HG02970 (cell line): ENCODE data around the gene NEK8.
"Not testable (repeated sequence)": the region's sequence is repeated elsewhere in the genome, so short reads cannot be mapped to it uniquely, and the experiment has no call there.

Experiments used
- ATAC-seq: cut with Tn5 transposase; IDR thresholded peaks from one replicate; pipeline ENCODE4 v1.9.1; 2021; ENCODE audit warnings: mild to moderate bottlenecking, moderate library complexity, moderate number of reproducible peaks; ENCODE audit not compliant: unreplicated experiment, low FRiP score

Gene NEK8

DNA sequence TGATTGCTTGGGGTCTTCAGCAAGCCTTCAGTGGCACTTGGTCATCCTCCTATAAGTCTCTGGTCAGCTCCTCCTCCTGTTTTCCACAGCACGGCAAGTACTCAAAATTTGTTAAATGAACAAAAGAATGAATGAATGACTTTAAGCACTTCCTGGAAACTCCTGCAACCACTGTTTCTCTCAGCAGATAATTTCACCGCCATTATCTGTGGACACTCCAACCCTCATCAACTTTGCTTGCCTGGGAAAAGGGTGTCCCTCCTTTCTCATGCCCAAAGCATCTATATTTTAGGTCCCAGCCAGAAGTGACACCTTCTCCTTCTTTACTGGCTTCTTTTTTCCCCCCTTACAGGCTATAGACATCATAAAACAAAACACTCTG, 21.3 kb upstream of the NEK8 start:
- ATAC-seq: no peak

DNA sequence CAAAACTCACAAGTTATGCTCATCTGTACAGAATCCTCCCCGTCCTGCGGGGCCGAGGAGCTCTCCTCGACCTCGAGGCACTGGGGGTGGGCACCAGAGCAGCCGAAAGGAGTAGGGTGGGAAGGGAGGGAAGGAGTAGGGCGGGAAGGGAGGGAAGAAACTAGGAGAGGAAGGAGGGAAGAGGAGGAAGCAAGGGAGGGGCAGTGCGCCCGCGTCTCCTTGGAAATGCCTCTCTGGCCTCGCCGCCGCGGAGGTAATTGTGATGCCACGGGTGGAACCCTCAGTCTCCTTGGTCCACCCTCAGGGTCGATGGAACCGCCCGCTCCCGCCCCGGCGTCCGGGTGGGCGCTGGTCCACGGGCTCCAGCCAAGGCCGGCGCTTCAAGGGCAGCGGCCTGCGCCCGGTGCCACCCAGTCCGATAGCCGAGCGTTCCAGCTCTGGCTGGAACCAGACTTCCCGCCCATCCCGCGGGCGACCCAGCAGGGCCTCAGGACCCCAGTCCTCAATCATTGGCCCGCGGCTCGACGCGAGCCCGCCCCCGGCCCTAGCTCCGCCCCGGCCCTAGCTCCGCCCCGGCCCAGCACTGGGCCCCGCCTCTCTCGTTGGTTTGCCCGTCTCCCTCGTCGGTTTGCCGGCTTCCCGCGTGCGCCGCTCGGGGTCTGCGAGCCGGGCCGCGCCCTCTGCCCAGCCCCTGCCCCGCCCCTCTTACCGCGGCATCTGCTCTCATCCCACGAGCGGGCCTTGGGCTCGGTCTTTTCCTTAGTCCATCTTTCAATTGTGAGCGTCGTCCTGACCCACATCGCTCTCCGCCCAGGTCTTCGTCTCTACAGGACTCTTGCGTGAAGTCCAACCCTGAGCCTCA, 17.5 kb upstream of the NEK8 start:
- peak; percentile 65 for ATAC-seq

DNA sequence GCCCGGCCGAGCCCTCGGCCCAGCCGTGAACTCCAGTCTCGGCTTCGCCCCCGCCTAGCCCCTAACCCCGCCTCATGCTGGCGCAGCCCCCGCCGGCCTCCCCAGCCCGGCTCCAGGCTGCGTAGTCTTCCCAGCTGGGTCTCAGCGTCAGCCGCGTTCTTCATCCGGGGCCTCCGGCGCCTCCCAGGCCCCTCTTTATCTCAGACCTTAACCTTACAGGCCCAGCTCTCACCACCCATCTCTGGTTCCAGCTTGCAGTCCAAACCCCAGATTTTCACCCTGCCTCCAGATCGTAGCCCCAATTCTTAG, 16.9 kb upstream of the NEK8 start, which contains the start of gene PROCA1:
Gene PROCA1, minus strand, starts transcription at position 166 of the 309 bp plus-strand sequence. CDS start 228 bp downstream, outside the sequence.
- peak; percentile 6 for ATAC-seq

DNA sequence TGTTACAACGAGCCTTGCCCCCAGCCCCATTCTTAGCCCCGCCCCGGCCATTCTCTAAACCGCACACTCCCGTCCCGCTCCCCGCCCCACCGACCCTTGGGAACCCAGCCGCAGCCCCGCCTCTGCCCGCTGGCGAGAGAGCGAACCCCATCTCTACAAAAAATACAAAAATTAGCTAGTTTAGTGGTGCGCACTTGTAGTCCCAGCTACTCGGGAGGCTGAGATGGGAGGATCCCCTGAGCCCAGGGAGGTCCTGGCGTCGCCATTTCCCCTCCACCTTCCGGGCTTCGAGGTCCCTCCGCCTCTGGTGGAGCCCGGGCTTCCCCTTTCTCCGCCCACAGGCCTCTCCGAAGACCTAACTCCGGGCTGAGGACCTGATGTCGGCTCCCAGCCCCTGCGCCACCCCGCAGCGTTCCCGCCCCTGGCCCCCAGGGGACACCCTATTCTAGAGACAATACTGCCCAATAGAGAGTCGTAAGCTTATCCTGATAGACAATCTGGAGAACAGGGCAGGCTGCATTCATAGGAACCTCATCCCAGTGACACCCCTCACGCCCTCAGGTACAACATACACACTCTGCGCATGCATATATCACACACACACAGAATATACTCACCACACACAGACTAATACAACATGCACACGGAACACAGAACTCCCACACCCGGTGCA, 16.4 kb upstream of the NEK8 start:
- ATAC-seq: no peak

DNA sequence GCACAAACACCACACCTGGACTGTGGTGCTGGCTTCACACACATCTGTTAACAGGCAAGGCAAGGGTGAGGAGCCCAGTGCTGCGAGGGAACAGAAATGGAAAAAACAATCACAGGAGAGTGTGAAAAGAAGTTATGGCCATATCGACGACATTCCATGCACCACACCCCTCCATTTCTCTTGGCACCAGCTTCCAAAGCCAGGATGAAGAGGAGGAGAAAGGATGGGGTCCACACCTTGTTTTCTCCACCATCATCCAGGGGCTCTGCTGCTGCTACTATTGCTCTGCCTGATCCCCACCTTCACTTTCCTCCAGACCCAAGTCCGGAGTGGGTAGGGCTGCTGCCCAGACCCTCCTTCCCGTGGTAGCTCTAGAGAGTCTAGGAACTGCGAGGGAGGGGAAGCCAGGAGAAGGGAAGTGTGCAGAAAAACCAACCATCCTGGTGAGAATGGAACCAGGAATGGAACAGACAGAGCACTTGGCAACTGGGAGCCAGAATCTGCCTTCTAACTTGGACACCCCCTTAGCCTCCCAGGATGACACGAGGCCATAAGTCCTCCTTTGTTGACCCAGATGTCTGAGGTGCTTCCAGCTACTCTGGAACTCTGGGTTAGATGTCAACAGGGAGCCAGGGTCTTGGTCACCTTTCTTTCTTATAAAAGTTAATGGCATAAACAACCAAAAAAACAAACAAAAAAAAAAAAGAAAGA, 15.7 kb upstream of the NEK8 start:
- ATAC-seq: no peak

DNA sequence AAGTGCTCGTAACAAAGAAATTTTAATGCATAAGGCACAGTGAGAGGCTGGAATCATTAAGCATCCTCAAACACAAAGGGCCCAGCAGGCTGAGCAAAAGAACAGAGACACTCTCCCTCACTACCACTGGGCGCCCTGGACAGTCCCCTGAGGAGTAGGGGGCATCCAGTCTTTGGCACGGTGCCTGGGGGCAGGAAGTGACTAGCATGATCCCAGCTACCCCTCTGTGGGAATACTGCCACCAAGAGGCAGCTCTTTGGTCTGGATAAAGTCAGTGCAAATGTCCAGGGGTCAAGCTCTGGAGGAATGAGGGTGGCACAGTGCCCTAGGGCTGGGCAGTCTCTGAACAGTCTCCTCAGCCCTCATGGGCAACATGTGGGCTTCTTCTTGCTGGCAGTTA, 14.3 kb upstream of the NEK8 start:
- ATAC-seq: no peak

DNA sequence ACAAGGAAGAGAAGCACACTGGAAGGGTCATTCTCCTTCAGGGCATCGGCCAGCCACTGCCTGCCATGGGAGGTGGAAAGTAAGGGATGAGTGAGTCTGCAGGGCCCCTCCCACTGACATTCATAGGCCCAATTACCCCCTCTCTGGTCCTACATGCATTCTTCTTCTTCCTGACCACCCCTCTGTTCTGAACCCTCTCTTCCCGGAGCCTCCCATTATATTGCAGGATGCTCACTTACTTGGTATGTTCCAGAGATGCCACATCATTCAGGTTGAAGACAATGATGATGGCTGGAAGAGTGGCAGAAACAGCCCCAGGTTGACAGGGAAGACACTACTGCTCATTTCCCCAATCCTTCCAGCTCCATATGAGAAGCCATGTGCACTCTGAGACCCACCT, 13.4 kb upstream of the NEK8 start:
- no peak for ATAC-seq

DNA sequence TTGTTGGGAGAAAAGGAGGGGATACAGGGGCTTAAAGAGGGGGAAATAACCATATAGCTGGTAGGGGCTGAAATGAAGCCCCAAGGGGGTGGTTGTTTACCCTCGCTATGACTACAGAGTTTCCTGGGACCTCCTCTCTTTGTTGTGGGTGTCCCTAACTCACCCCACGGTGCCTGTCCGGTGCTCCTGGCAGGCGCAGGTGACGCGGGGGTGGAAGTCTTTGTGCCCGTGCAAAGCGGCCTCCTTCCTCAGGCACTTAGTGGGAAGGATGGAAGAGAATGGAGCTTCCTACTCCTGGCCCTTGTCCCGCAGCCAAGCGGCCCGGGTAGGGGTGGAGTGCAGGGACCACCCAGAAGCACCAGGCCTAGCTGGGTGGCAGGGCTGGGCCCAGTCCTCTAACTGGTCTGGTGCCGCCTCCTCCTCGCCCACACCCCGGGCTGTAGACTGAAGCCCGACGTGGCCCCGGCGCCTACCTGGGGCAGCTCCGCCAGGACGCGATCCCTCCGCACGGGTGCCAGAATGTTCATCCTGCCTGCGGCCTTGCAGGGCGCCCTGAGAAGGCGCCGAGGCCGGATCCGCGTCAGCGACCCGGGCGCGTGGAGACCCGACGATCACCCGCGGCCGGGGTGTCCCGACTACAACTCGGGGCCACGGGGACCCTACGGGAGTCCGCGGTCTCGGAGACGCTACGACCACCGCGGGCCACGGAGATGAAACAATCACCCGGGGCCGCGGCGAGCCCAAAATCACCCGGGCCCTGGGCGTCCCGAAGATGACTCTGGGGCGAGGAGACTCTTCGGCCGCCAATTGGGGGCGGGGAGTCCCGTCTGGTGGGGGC, 11.6 kb upstream of the NEK8 start:
- ATAC-seq: no peak

DNA sequence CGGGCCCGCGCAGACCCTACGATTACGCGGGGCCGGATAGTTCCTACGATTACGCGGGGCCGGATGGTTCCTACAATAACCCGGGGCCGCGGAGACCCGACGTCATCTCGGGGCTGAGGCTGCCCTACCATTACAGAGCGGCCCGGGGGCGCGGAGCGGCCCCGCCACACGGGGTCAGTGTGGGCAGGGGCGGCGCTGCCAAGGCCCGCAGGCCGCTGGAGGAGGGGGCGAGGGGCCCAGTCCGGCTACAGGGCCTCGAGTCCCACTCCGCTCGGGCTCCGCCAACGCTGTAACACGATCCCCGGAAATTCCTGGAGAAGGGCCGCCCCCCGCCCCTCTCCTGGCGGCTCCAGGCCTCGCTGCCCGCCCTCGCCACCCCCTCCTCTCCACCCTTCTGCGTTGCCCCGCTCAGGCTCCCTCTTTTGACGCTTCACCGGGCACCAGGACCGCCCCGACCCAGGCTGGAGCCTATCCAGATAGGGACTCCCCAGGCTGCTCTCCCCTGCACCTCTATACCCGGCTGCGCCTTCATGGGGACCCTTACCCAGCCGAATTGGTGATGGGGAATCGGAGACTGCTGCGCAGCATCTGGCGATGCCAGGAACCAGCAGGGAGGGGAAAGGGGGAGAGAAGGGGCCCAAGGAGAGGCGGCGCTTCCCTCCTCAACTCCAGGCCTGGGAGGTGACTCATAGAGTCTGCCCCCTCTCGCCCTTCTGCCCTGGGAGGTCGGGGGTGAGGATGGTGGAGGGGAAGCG, 10.8 kb upstream of the NEK8 start, which contains the start of gene RAB34:
Gene RAB34, minus strand, starts transcription at position 291 of the 755 bp plus-strand sequence. CDS start 602 bp downstream, outside the sequence.
- ATAC-seq: no peak

DNA sequence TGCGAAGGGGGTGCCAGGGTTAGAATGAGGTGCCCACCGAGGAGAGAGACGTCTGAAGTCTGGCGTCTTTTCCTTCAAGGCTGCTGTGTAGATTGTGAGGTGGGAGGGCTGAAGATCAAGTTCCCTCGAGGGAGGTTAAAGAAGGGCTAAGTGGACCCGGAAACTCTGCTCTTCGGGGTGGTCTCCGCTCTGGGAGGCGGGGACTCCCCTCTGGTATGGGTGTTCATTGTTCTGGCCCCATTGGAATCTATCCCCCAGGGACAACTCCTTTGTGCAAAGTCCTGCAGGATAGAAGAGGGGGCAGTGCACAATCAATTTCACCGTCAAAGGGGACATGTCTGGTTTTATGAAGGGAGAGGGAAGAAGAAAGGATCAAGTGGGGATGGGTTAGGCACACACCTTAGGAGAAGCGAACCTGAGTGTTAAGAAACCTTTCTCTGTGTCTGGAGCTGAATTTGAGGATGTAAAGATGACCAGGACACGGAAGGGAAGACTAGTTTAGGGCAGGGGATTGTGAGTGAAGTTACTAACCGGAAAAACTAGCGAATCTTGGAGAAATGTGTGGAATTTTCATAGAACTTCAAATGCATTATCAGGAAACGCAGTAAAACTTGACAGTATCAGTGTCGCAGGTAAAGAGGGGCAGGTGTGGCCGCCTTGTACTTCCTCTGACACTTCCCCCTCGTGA, 10.1 kb upstream of the NEK8 start:
- ATAC-seq: no peak

DNA sequence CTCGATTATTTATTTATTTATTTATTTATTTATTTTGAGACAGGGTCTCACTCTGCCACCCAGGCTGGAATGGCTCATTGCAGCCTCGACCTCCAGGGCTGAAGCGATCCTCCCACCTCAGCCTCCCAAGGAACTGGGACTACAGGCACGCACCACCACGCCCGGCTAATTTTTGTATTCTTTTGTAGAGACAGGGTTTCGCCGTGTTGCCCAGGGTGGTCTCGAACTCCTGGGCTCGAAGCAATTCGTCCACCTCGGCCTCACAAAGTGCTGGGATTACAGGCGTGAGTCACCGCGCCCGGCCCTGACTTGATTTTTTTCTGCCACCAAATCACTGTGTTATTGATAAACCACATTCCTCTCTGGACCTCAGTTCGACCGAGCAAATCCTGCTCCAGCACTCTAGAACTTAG, 9.6 kb upstream of the NEK8 start:
- ATAC-seq: no peak

DNA sequence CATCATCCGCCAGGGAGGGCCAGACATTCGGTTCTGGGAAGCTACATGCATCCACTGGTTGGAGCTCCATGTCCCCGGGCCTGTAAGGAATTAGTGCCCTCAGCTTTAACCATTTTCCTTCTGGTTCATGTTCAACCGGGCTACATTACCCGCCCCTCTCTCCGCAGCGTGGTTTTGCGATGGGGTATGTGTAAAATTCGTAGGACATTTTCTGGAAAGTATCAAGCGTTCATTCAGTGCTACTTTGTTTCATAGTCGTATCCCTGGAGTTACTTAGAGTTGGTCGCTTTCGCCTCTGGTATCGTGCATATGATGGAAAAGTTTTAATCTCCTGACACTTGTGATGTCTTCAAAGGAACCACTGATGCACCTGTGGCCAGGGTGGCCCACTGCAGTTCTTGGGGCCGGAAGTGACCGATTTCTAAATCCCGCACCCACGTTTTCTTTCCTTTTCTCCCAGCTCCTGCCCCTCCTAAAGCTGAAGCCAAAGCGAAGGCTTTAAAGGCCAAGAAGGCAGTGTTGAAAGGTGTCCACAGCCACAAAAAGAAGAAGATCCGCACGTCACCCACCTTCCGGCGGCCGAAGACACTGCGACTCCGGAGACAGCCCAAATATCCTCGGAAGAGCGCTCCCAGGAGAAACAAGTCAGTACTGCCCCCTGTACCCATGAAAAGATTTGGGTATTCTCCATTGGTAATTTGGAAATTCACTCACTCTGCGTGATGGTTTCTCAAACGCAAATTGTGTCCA, 8.2 kb upstream of the NEK8 start:
- ATAC-seq: no peak

DNA sequence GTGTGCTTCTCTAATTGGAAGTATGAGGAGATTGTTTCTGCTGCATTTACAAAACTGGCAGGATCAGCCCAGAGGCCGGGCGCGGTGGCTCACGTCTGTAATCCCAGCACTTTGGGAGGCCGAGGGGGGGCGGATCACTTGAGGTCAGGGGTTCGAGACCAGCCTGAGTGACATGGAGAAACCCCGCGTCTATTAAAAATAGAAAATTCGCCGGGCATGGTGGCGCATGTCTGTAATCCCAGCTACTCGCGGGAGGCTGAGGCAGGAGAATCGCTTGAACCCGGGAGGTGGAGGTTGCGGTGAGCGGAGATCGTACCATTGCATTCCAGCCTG, 7.6 kb upstream of the NEK8 start:
- not testable (repeated sequence) for ATAC-seq

DNA sequence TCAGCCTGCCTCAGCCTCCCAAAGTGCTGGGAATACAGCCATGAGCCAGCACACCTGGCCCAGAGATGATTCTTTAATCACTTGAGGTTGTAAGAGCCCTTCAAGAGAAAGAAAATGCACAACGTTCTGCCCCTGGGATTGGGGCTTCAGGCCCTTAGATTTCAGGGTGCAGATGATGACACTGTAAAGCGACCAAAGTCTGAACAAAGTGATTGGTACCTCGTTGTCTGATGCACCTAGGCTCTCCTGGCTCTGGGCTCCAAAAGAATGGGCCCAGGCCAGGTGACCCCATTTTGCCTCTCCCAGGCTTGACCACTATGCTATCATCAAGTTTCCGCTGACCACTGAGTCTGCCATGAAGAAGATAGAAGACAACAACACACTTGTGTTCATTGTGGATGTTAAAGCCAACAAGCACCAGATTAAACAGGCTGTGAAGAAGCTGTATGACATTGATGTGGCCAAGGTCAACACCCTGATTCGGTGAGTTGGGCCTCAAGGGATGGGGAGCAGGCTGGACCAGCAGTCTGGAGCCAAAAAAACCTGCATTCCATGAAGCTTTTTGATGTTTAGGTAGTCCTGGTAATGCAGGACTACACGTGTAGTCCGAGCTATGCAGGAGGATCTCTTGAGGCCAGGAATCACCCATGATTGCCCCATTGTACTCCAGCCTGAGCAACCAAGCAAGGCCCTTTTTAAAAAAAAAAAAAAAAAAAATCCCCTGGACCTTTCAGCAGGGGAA, 6.0 kb upstream of the NEK8 start:
- no peak for ATAC-seq

DNA sequence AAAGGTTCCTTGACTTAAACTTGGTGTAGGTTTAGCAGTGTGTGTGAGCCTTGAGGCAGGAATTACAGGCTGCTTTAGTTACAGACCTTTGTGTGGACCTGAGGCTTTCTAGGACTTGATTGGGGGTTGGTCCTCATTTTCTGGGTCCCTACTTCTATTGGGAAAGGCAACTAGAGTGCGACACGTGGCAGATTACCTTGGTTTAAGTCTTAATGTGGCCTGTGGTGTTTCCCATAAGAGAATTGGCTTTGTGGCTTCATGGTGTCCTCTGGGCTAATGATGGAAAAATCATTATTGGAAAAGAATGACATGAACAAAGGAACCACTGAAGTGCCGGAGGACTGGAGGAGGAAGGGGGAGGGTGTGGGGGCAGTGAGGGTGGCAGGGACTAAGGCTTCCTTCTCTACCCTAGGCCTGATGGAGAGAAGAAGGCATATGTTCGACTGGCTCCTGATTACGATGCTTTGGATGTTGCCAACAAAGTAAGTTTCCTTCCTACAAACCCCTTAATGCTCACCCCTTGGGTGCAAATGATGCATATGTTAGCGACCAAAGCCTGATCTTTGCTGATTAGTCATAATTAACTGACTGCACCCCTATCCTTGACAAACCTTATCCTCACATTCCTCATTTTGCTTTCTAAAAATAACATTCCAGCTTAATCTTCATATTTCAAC, 5.3 kb upstream of the NEK8 start:
- ATAC-seq: no peak

DNA sequence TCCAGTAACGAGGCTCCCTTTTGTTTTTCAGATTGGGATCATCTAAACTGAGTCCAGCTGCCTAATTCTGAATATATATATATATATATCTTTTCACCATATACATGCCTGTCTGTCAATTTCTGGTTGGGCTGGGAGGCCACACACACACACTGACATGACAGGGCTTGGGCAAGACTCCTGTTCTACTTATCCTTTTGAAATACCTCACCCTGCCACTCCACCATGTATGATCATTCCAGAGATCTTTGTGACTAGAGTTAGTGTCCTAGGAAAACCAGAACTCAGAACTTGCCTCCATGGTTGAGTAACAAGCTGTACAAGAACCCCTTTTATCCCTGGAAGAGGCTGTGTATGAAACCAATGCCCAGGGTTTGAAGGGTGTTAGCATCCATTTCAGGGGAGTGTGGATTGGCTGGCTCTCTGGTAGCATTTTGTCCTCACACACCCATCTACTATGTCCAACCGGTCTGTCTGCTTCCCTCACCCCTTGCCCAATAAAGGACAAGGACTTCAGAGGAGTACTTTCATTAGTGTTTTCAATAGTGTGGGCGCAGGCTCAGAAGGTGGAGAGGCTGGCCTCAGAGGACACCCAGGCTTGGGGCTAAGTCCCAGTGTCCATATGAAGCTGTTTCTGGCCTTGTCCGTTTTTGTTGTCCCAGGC, 4.6 kb upstream of the NEK8 start:
- ATAC-seq: not testable (repeated sequence)
